B cell (primary cell): ENCODE measurements around the gene SAMD4A. TPM values are rescaled to one million over a fixed set of nuclear protein-coding genes. Genes with fewer than 3 reads are reported as not detected.

Experiments used
- ATAC-seq: fragments of 200-7000 bp; cut with Tn5 transposase; one replicate; pipeline ENCODE4 v1.10.0; 2021; ENCODE audit warnings: low read depth, mild to moderate bottlenecking, moderate number of reproducible peaks, moderate library complexity
- CTCF ChIA-PET: fragments of 350-600 bp; sonication (Branson Sonifier 250); formaldehyde crosslinking; loops from one replicate; lab custom pipeline; 2021; ENCODE audit warnings: antibody characterized with exemption, inconsistent platforms; lab: Charles Lee
- POLR2A ChIA-PET: fragments of 350-600 bp; sonication (Branson Sonifier 250); formaldehyde crosslinking; loops from one replicate; lab custom pipeline; 2021; ENCODE audit warnings: antibody characterized with exemption; lab: Charles Lee
- DNase-seq: peaks from one replicate; pipeline ENCODE4 v3.0.0; 2013
- H2AFZ ChIP-seq: 2 replicates; pipeline ENCODE4 v1.6.1; 2012; ENCODE audit warnings: mild to moderate bottlenecking, low read depth, low read length; ENCODE audit not compliant: insufficient read depth, poor library complexity, severe bottlenecking
- H3K27ac ChIP-seq, 2 donors: 1 replicate in 1 of 2; 2 replicates in 1 of 2; pipeline ENCODE4 v1.5.1; 2012 to 2013; ENCODE audit warnings: low read length in 2 of 2, mild to moderate bottlenecking in 2 of 2, moderate library complexity in 1 of 2
- H3K27me3 ChIP-seq, 4 experiments: fragments of 200-600 bp in 1 of 4; sonication (generic) in 1 of 4; replicated peaks in 1 of 4; 1 replicate in 2 of 4; 2 replicates in 2 of 4; pipeline versions ENCODE4 v1.6.1 to v1.7.0; 2013 to 2016; ENCODE audit warnings: low read length in 3 of 4, mild to moderate bottlenecking in 2 of 4, mixed read lengths in 1 of 4, moderate library complexity in 1 of 4; ENCODE audit not compliant: insufficient read depth in 4 of 4, control insufficient read depth in 3 of 4; ENCODE audit errors: control extremely low read depth in 1 of 4
- H3K36me3 ChIP-seq, 2 experiments: replicated peaks in 1 of 2; 1 replicate in 1 of 2; 2 replicates in 1 of 2; pipeline versions ENCODE4 v1.6.1 to v1.7.1; 2013; ENCODE audit warnings: low read length in 1 of 2; ENCODE audit not compliant: insufficient read depth in 2 of 2, control insufficient read depth in 1 of 2; ENCODE audit errors: control extremely low read depth in 1 of 2, extremely low read depth in 1 of 2
- H3K4me1 ChIP-seq, 2 donors: fragments of 200-600 bp in 1 of 2; sonication (generic) in 1 of 2; 1 replicate in 1 of 2; 2 replicates in 1 of 2; pipeline versions ENCODE4 v1.5.1 to v1.6.1; 2013 to 2017; ENCODE audit warnings: low read length in 2 of 2; ENCODE audit not compliant: control insufficient read depth in 2 of 2, insufficient read depth in 2 of 2
- H3K4me2 ChIP-seq: replicated peaks from 2 replicates; pipeline ENCODE3; 2012; ENCODE audit warnings: mild to moderate bottlenecking, low read depth, low read length; ENCODE audit not compliant: poor library complexity, severe bottlenecking
- H3K4me3 ChIP-seq, 5 experiments: fragments of 200-600 bp in 1 of 5; sonication (generic) in 1 of 5; 1 replicate in 3 of 5; 2 replicates in 2 of 5; pipeline versions ENCODE4 v1.5.1 to v1.7.0; 2011 to 2016; ENCODE audit warnings: low read length in 4 of 5, mild to moderate bottlenecking in 4 of 5, low read depth in 2 of 5, control low read depth in 1 of 5, moderate library complexity in 1 of 5; ENCODE audit not compliant: insufficient read depth in 1 of 5; ENCODE audit errors: control extremely low read depth in 1 of 5, extremely low read depth in 1 of 5
- H3K79me2 ChIP-seq: fragments of 200-600 bp; sonication (generic); one replicate; pipeline ENCODE4 v1.6.0; 2016; ENCODE audit warnings: low read length; ENCODE audit not compliant: control insufficient read depth, insufficient read depth
- H3K9ac ChIP-seq: fragments of 200-600 bp; sonication (generic); 2 replicates; pipeline ENCODE4 v1.6.1; 2017; ENCODE audit warnings: mild to moderate bottlenecking, low read length, moderate library complexity
- H3K9me3 ChIP-seq, 3 donors: one replicate each; pipeline versions ENCODE4 v1.6.1 to v1.7.1; 2013; ENCODE audit warnings: low read length in 2 of 3; ENCODE audit not compliant: control insufficient read depth in 2 of 3, insufficient read depth in 1 of 3; ENCODE audit errors: control extremely low read depth in 1 of 3
- H4K20me1 ChIP-seq: 2 replicates; pipeline ENCODE4 v1.6.0; 2012; ENCODE audit warnings: mild to moderate bottlenecking, low read length; ENCODE audit not compliant: insufficient read depth, control insufficient read depth, poor library complexity, severe bottlenecking
- H3K27ac Mint-ChIP-seq: one replicate; pipeline ENCODE4 v1.8.0; 2021; ENCODE audit warnings: mixed read lengths
- H3K27me3 Mint-ChIP-seq: one replicate; pipeline ENCODE4 v1.8.0; 2021; ENCODE audit warnings: mixed read lengths
- H3K4me1 Mint-ChIP-seq: one replicate; pipeline ENCODE4 v1.8.0; 2021; ENCODE audit warnings: mixed read lengths
- H3K4me3 Mint-ChIP-seq: one replicate; pipeline ENCODE4 v1.8.0; 2021; ENCODE audit warnings: mixed read lengths
- H3K9me3 Mint-ChIP-seq: one replicate; pipeline ENCODE4 v1.8.0; 2022; ENCODE audit warnings: mixed read lengths; ENCODE audit not compliant: insufficient read depth
- CTCF ChIP-seq: fragments of 200-600 bp; IDR thresholded peaks from one replicate; pipeline ENCODE4 v1.8.0; 2022; ENCODE audit warnings: antibody characterized with exemption, mild to moderate bottlenecking
- EZH2 ChIP-seq: IDR thresholded peaks from 2 replicates; pipeline ENCODE4 v1.6.1; 2012; ENCODE audit warnings: borderline replicate concordance, low read depth, mild to moderate bottlenecking, moderate library complexity, low read length; ENCODE audit not compliant: insufficient read depth, poor library complexity, severe bottlenecking
- WGBS: methylation state at CpG from one replicate; pipeline ENCODE4 v1.1.5; 2013; ENCODE audit warnings: missing lambda C conversion rate; ENCODE audit not compliant: insufficient coverage; 5-methylcytosine and 5-hydroxymethylcytosine counted together
- intact Hi-C: fragments of 100-400 bp; cut with micrococcal nuclease; formaldehyde crosslinking; loops from one replicate; pipeline ENCODE4 v1.10.0; 2022
- polyA plus RNA-seq: library from polyadenylated mRNA; depleted of rRNA; stranded (reverse); fragments of >200 nt; gene quantifications from 2 replicates; pipeline ENCODE4 v1.2.3, GENCODE V29; 2012
- total RNA-seq, 2 donors: library from RNA; stranded (reverse); fragments of 120-200 nt in 1 of 2; gene quantifications; 1 replicate in 1 of 2; 2 replicates in 1 of 2; pipeline versions ENCODE4 v1.2.3 to v1.2.4, GENCODE V29; 2013 to 2022

SAMD4A gene
- total and polyA plus RNA-seq, 2 donors (not counting 1 experiment from before 2014, with no cell fraction given) = 5.7 to 13.7 TPM

- H3K27me3 ChIP-seq = no peaks in the 10 kb centered on the region
- peak overlapping the region; percentile 88 for H3K4me3 Mint-ChIP-seq
- intact Hi-C loops = loop anchor here (1.0 to 10.0 kb wide), 9 partner anchors 56 to 600 kb away; partner anchors contain the start of genes CGRRF1 and MAPK1IP1L
- H3K79me2 ChIP-seq = peaks cover 16% of the 10 kb centered on the region
- peaks cover 21 to 24% of the 10 kb centered on the region in 2 donors for H3K4me1 ChIP-seq
- H3K27me3 Mint-ChIP-seq = peaks cover 3% of the 10 kb centered on the region
- peak overlapping the region; percentile 72 to 84 for H3K27ac ChIP-seq
- peak overlapping the region; percentile 34 to 86 (median 73) for H3K4me3 ChIP-seq
- under 1% methylated on average over 64 of the region's 69 CpGs for WGBS
- H3K4me2 ChIP-seq = peak overlapping the region; percentile 96
- H3K9me3 ChIP-seq = no peaks in the 10 kb centered on the region
- H3K9ac ChIP-seq = peak overlapping the region; percentile 83
- ChIA-PET CTCF (interaction anchor here (0.7 to 7.5 kb wide), 41 partner anchors 9 to 1677 kb away, joined by 3 to 231 read pairs (median 6); partner anchors contain the start of genes CGRRF1 and GCH1), POLR2A (interaction anchor here (3.2 kb wide), 1 partner anchor 210 kb away, joined by 13 read pairs; no protein-coding TSS in a partner anchor)
- peak overlapping the region; percentile 89 for H2AFZ ChIP-seq
- peak overlapping the region; percentile 86 for H3K27ac Mint-ChIP-seq
- no peak for TF ChIP-seq EZH2
- TF ChIP-seq CTCF = no peak
- H4K20me1 ChIP-seq = peaks cover 8% of the 10 kb centered on the region
- H3K9me3 Mint-ChIP-seq = no peaks in the 10 kb centered on the region
- DNase-seq (peak; percentile 82), ATAC-seq (peak; percentile 28)
- no peaks in the 10 kb centered on the region for H3K36me3 ChIP-seq
- H3K4me1 Mint-ChIP-seq = peaks cover 27% of the 10 kb centered on the region
Measured at GRCh38 chr14:54564868-54565784, 1.8 kb upstream of the SAMD4A start.
